Fibroblast of skin of right quadriceps (primary cell): ENCODE results near the gene TSPO2.
"Not testable (repeated sequence)": the region's sequence is repeated elsewhere in the genome, so short reads cannot be mapped to it uniquely, and the experiment has no call there.

ENCODE experiments used
- DNase-seq: peaks from one replicate; pipeline ENCODE4 v3.0.0-alpha.2; 2013

The TSPO2 gene, protein sequence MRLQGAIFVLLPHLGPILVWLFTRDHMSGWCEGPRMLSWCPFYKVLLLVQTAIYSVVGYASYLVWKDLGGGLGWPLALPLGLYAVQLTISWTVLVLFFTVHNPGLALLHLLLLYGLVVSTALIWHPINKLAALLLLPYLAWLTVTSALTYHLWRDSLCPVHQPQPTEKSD

DNA sequence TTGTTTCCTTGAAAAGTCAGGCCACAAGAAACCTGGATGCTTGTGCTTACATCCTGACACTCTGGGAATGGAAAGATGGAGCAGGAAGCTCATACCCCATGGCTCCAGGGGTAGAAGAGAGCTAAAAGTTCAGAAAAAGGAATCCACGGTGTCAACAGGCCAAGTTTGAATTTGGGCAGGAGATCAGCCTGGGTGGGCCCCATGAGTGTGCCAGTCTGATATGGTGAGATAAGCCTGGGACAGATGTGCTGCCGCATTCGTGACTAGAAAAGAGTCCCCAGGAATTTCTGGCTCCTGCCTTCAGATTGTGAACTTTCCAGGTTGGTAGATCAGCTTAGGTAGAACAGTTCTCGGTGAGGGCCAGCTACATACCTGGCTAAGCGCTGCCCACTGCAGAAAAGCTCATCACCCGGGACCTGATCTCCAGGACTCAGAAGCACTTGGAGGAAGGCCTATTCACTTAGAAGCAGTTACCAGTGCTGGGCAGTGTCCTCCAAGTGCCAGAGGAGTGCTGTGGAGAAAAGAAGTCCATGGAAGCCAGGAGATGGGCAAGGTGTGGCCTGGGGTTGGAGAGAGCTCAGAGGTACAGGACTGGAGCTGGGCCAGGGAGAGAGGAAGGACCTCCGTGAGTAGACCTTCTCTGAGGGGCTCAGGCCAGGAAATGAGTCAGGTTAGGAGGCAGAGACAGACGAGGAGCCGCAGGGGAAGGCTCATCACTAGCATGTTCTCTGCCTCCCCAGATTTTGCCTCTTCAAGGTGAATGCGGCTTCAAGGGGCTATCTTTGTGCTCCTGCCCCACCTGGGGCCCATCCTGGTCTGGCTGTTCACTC lies at the start of gene TSPO2:
Gene TSPO2 (plus strand): TSS at position 242 of the 830 bp plus-strand sequence. CDS start 519 bp downstream, at position 761.
- no peak for DNase-seq

DNA sequence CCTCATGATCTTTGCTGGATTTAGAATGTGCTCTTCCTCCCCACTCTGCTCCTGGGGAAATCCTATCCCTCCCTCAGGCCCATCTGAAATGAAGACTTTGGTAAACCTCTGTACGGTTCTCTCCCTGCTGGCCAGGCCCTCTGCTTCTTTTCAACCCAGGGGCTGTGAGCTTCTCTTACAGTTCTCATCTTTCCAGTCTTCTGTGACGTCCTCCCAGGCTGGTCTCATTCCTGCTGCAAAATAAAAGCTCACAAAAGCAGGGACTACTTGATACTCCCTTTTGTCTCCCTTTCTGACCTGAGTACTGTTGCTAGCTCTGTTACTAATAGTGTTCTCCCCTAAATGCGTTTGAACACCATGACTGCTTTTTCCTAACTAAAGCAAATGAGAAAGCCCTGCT lies 49.5 kb upstream of the TSPO2 start:
- no peak for DNase-seq

DNA sequence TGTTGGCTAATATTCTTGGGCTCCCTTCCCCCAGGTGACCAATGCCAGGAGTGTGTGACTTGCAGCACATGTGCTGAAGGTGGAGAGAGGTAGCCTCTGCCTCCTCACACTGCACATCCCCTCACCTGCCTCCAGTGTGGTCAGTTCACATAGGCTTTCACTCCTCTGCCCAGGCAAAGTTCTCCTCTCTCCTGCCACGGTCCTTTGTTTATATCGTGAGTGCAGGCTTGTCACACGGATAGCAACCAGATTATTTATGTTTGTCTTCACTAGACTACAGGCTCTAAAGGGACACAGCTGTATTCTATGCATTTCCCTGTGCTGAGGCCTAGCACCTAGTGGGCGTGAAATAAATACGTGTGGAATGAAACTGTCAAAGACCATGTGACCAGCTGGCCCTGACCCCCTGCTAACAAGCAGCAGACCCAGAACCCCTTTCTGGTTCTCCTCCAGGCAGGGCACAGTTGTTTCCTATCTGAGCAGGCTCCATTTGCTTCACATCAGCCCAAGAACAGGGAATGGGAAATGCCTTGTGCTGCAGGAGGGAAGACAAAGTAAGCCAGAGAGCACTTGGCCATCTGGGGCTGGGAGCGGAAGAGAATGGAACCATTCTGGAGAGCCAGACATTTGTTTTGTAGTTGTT lies 45.6 kb upstream of the TSPO2 start:
- peak; percentile 10 for DNase-seq

DNA sequence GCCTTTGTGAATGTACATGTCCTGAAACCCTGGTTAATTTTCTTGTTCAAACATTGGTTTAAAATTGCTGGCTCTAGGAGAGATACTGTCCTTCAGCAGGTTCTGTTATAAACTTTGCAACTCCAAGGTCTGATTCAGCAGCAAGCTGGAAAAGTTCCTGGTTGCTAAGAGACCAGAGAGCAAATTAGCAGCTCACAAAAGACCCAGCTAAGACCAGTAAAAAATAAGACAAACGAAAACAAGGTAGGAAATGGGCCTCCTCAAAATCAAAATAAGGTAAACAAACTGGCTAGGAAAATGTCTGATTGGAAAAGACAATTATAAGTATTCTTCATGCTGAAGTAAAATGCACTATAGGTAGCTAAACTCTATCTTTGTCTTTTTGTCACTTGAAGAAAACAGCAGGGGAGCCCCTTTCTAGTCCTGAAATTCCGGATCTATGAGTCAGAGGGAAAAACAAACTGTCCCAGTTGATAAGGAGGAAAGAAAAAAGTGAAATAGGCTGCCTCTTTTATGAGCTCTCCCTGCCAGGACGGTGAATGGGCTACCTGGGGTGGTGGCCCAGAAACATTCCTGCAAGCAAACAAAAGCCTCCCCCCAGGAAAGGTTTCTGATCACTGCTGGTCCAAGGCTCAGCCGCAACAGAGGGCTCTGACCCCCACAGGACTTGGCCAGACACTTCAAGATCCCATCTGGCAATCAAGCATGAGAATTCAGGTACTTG lies 44.9 kb upstream of the TSPO2 start:
- peak; percentile 62 for DNase-seq

DNA sequence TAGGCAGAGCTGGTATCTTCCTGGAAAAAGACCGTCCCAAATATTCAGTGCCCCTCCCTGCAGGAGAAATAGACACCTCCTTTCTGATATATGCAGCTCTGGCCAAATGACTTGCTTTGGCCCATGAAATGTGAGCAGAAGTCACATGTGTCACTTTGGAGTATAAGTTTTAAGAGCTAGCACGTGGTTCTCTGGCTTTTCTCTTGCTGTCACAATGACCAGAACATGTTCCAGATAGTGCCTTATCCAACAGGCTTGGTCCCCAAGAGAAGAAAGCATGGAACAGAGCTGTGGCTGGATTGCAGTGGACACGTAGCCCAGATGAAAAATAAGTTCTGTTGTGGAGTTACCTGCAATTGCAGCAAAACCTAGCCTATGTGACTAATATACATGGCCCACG lies 43.6 kb upstream of the TSPO2 start:
- DNase-seq: no peak

DNA sequence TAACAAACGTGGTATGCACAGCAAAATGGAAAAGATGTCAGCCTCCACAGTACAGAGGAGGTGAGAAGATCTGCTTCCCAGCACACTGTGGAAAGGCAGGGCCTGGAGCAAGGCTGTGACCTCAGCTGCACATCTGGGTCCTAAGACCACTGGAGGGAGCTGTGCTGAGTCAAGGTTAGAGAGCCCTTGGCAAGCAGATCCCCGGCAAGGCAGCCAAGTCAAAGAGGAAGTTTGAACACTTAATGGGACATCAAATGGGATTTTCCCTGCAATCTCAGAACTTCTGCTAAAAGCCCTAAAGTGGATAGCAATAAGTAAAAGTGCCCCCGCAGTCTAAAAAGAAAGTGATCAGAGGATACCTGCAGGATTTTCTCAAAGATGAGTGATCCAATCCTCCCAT lies 42.7 kb upstream of the TSPO2 start:
- DNase-seq: no peak

DNA sequence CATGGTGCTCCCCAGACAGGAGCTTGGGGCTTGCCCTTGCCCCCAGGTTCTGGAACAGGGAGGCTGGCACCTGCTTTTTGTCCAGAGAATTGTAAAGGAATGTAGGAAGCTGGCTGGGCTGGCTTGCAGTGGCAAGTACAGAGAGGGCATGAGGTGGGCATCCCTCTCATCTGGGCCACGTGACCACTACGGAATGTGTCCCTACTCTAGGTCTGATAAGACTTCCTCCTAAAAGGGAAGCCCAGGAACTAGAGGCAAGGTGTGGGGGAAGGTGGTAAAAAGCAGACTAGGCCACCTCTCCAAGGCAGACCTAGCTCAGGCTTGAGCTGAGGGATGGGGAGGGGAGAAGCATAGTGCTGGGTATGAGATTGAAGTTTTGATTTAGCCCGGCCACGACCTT lies 42.0 kb upstream of the TSPO2 start:
- no peak for DNase-seq

DNA sequence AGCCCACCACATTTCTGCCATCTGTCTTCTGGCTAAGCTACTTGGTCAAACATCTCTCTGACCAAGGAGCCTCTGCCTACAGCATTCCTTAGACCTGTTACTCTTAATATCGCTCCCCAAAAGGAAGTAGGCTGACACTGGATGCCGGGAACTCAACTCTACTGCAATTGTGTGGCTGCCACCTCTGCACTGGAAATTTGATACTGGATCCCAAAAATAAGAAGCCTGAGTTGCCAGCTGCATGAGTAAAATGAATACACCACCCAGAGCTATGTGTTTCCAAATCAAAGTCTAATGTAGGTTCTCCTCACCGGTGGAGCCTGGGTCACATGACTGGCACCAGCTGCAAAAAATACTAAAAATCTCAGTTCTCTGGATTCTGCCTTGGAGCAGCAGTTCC lies 40.1 kb upstream of the TSPO2 start:
- no peak for DNase-seq

DNA sequence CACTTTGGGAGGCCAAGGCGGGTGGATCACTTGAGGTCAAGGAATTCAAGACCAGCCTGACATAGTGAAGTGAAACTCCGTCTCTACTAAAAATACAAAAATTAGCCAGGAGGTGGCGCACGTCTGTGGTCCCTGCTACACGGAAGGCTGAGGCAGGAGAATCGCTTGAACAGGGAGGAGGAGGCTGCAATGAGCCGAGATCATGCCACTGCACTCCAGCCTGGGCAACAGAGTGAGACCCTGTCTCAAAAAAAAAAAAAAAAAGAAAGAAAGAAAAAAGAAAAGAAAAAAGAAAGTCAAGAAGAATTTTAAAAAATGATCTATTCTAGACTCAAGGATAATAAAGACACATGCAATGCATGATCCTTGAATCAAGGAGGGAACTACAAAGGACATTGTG lies 36.0 kb upstream of the TSPO2 start:
- peak; percentile 37 for DNase-seq

DNA sequence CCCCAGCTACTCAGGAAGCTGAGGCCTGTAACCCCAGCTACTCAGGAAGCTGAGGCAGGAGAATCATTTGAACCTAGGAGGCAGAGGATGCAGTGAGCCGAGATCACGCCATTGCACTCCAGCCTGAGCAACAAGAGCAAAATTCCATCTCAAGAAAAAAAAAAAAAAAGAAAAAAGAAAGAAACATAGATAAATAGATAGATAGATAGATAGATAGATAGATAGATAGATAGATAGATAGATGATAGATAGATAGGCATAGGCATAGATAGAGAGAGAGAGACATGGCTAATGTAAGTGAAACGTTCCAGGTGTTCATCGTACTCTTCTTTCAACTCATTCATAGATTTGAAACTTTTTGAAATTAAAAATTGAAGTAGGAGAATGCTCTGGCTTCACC lies 35.3 kb upstream of the TSPO2 start:
- not testable (repeated sequence) for DNase-seq

DNA sequence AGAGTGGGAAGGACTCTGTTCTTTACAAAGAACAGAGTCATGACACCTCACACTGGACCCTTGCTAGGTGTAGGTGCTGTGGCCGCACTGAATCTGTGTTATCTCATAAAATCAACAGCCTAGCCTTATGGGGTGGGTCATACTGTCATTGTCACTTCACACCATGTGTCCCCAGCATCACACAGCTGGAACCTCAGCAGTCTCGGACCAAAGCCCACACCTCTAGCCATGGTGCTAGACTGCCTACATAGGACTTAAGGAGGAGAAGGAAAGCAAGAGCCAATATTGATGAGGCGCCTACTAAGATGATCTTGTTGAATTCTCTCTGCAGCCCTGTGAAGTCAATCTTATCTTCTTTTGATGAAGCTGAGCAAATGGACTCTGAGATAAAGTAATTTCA lies 34.3 kb upstream of the TSPO2 start:
- DNase-seq: no peak

DNA sequence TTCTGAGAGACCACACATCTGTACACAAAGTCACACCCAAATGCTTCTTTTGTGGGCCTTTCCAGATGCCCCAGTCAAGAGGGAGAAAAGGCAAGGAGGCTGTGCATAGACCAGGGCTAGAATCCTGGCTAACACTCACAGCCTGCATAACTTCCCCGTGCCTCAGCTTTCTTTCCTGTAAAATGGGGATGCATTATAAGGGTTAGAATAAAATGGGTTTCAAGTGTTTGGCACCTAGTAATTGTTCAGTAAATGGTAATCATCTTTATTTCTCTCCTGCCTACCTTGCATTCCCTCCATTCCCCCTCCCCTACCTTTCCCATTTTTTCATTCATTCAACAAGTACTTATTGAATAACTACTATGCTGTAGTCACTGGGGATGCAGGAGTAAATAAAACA lies 32.6 kb upstream of the TSPO2 start:
- no peak for DNase-seq

DNA sequence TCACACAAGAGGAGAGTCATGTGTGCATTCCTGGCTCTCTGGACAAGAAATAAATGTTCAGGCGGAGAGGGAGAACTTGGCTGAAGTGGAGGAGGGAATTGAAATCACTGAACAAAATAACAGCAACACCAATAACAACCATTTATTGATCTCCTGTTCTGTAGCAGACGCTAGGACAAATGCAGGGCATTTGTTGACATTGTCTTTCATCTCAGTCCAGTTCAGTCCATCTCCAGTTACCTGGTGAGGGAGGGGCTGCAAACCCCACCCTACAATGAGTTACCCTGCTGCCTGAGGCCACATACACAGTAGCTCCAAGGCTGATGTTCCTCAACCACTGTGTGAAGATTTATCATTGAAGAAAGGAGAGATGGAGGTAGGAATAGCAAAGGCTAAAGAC lies 30.6 kb upstream of the TSPO2 start:
- no peak for DNase-seq

DNA sequence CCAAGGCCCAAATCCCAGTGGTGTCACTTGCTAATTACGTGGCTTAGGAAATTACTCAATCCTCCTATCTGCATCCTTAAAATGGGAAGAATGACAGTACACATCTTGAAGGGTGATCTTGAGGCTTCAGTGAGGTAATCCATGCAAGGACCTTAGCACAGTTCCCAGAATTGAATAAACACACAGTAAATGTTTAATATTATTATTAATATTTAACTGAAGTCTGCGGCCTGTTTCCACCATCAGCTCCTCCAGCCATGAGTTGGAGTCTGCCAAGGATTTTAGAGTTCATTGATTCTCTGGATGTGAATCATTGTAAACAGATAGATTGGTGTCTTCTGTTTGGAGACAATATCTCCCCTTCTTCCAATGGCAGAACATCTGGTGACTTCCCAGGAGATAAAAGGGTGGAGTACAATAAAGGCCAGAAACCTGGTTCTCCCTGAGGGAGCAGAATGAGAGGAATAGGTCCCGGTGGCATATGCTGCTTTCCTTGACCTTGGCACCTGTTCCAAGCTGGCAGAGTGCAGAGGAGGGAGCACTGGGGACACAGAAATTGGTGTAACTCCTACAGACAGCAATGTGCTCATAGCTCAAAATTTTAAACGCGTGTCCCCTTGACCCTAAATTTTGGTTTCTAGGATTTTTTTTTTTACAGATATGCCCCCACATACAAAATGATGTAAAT lies 28.7 kb upstream of the TSPO2 start:
- no peak for DNase-seq

DNA sequence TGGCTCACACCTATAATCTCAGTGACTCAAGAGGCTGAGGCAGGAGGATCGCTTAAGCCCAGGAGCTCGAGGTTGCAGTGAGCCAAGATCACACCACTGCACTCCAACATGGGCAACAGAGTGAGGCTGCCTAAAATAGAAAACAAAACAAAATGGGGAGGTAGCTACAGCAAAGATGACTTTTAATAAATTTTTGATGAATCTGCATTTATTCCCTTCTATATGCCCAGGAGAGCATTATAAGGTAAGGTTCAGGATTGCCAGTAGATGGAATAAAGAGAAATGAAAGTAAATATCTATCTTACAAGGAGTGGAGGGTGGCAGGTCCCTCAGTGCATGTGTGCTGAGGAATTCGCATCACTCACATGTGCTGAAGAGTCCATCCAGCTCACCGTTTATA lies 27.5 kb upstream of the TSPO2 start:
- DNase-seq: no peak

DNA sequence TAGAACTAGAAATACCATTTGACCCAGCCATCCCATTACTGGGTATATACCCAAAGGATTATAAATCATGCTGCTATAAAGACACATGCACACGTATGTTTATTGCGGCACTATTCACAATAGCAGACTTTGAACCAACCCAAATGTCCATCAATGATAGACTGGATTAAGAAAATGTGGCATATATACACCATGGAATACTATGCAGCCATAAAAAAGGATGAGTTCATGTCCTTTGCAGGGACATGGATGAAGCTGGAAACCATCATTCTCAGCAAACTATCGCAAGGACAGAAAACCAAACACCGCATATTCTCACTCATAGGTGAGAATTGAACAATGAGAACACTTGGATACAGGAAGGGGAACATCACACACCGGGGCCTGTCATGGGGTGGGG lies 26.4 kb upstream of the TSPO2 start:
- DNase-seq: not testable (repeated sequence)

DNA sequence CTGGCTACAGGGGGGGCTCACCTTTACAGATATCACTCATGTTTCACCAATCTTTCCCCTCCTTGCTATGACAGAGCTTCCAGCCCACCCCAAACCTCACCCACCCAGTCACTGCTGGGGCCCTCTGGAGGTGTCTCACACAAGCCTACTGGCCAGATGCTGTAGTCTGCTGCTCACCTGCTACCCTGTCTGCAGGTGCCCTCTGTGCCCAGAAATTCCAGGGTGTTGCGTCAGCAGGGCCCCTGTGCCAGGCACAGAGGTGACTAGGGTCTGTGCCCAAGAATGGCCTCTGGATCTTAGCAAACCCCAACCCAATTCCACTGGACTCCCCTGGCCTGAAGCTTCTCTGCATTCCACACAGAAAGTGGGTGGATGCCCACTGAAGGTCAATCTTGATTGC lies 24.6 kb upstream of the TSPO2 start:
- no peak for DNase-seq

DNA sequence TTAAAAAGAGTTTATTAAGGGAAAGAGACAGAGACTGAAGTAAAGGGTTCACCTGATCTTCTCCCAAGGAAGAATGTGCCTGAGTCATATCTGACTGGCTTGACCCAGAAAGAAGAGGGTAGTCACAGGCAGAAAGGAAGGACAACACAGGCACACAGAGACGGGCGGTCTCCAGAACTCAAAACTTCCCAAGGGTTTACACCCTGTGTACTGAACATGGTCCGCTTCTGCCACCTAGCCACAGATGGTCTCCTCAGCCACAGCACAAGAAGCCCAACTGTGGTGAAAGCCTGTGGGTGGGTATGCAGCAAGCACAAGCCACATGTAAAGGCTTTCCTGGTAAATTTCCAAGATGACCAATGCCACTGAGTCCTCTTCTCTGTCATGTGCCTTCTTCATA lies 20.4 kb upstream of the TSPO2 start:
- DNase-seq: peak; percentile 73

DNA sequence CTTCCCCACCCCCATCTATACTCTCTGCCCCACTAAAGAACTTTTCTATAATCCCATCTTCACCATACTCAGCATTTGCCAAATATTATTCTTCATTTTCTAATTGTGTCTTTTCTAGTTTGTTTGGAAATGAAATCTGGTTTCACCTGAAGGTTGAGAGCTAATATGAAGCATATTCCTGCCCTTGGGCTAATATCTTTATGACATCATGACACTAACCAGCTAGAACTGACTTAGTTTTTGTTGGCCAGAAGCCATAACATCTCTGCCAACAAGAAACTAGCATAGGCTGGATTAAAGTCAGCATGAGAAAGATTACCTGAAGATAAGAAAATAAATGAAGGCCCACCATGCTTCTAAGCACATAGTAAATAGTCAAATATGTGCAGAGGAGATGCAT lies 20.0 kb upstream of the TSPO2 start:
- DNase-seq: no peak

DNA sequence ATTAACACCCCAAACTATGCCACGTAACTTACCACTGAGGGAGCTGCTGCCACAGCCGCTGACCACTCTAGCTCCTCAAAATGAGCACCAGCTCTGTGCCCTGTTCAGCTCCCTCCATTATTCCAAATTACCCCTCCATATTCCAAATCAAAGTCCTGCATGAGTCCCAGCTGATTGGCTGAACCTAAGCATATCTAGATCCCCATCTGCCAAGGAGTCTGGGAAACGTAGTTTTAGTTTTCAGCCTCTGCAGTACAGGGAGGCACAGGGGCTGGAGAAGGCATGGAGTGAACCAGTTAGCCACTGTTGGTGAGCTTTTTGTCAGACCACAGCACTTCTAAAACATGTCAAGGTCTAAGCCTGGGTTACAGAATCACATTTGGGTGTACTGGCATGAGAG lies 19.2 kb upstream of the TSPO2 start:
- no peak for DNase-seq

DNA sequence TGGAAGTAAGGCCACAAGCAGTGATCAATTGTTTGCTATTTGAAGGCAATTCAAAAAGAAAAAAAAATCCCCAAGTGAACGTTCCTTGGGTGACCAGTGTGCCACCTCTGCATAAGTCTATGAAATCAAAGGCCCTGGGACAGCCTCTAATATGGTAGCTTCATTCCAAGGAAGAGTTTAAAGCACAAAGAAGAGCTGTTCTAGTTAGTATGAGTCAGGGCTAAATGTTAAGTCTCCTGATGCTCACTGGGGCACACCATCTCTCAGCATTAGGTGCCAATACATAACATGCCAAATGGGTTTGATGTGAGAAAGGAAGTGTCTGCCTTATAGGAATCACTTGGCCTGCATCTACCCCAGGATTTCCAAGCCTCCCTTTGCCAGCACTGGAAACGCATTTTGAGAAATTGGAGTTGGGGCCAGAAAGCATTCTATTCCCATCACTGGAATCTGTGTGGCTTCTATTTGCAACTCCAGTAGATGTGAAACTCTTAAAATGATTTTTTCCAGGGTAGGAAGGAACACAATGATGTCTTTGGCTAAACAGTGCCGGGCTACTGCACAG lies 16.2 kb upstream of the TSPO2 start:
- no peak for DNase-seq

DNA sequence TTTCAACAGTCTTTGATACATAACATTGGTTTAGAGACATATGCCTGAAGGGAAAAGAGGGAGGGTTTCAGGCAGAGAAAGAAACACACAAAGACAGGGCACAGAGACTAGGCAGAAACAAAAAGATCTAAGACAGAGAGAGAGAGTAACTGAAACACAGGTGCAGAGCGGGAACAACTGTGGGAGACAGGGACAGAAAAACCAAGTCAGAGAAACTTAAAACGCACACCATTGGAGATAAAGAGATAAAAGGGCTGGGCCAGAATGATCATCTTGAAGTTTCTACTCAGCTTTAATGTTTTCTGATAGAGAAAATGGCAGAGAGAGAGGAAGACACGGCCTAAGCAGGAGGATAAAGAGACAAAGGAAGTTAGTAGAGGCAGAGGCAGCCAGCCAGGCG lies 15.0 kb upstream of the TSPO2 start:
- DNase-seq: no peak
